Loucy (cell line): ENCODE measurements around the gene RPP25L.

Experiments used
- H2AFZ ChIP-seq: fragments of 200-600 bp; sonication (generic); 2 replicates; pipeline ENCODE4 v1.6.0; 2016; ENCODE audit warnings: antibody characterized with exemption, mild to moderate bottlenecking, low read length, moderate library complexity
- H3F3A ChIP-seq: fragments of 200-600 bp; 2 replicates; pipeline ENCODE4 v1.6.0; 2016; ENCODE audit warnings: antibody characterized with exemption, low read depth, mild to moderate bottlenecking
- H3K27me3 ChIP-seq: fragments of 200-600 bp; sonication (generic); 2 replicates; pipeline ENCODE4 v1.6.1; 2014; ENCODE audit warnings: low read length, mild to moderate bottlenecking; ENCODE audit not compliant: insufficient read depth, poor library complexity, severe bottlenecking
- H3K36me3 ChIP-seq: fragments of 200-600 bp; sonication (generic); 2 replicates; pipeline ENCODE4 v1.6.1; 2016; ENCODE audit warnings: low read length; ENCODE audit not compliant: insufficient read depth
- H3K4me1 ChIP-seq: fragments of 200-600 bp; sonication (generic); 2 replicates; pipeline ENCODE4 v1.5.1; 2014; ENCODE audit warnings: low read length, mild to moderate bottlenecking; ENCODE audit not compliant: insufficient read depth, poor library complexity, severe bottlenecking
- H3K4me2 ChIP-seq: fragments of 200-600 bp; sonication (generic); 2 replicates; pipeline ENCODE4 v1.6.0; 2014; ENCODE audit warnings: antibody characterized with exemption, low read length, low read depth, mild to moderate bottlenecking; ENCODE audit not compliant: poor library complexity, severe bottlenecking
- H3K4me3 ChIP-seq: fragments of 200-600 bp; sonication (generic); 2 replicates; pipeline ENCODE4 v1.5.1; 2014; ENCODE audit warnings: low read length, mild to moderate bottlenecking, mixed read lengths; ENCODE audit not compliant: poor library complexity, severe bottlenecking
- H3K79me2 ChIP-seq: fragments of 200-600 bp; sonication (generic); 2 replicates; pipeline ENCODE4 v1.6.1; 2014; ENCODE audit warnings: low read length; ENCODE audit not compliant: insufficient read depth
- H3K9ac ChIP-seq: fragments of 200-600 bp; sonication (generic); 2 replicates; pipeline ENCODE4 v1.6.0; 2014; ENCODE audit warnings: mild to moderate bottlenecking, low read depth, low read length, moderate library complexity; ENCODE audit not compliant: poor library complexity, severe bottlenecking
- H3K9me2 ChIP-seq: fragments of 200-600 bp; sonication (generic); replicated peaks from 2 replicates; pipeline ENCODE4 v1.6.1; 2016; ENCODE audit warnings: low read depth, low read length, mixed read lengths
- H3K9me3 ChIP-seq: fragments of 200-600 bp; sonication (generic); 2 replicates; pipeline ENCODE4 v1.6.1; 2014; ENCODE audit warnings: mild to moderate bottlenecking, antibody characterized with exemption, low read length, low read depth; ENCODE audit not compliant: insufficient read depth
- H4K20me1 ChIP-seq: fragments of 200-600 bp; sonication (generic); 2 replicates; pipeline ENCODE4 v1.6.0; 2014; ENCODE audit warnings: antibody characterized with exemption, low read length, mild to moderate bottlenecking; ENCODE audit not compliant: insufficient read depth, poor library complexity, severe bottlenecking
- CTCF ChIP-seq: fragments of 200-600 bp; sonication (generic); conservative IDR thresholded peaks from 2 replicates; pipeline ENCODE4 v1.5.1; 2014; ENCODE audit warnings: mild to moderate bottlenecking, antibody characterized with exemption, low read length
- EZH2phosphoT487 ChIP-seq: fragments of 200-600 bp; IDR thresholded peaks from 2 replicates; pipeline ENCODE4 v1.6.1; 2018; ENCODE audit warnings: antibody characterized with exemption, mild to moderate bottlenecking, moderate library complexity, borderline replicate concordance

The RPP25L gene

DNA sequence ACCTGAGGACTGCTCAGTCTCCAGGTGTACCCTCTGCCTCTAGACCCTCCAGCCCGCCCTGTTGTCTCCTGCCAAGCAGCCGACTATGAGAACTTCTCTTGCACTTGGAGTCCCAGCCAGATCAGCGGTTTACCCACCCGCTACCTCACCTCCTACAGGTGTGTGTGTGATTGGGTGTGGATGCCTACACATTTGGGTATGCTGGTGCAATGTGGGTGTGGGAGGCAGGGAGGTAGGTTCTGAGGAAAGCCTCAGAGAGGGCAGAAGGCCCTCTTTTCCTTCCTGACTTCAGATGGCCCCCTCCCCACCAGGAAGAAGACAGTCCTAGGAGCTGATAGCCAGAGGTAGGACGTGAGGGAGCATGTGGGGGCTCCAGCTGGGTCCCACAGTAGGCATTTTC, 45.1 kb upstream of the RPP25L start:
- Histone ChIP-seq H3K4me3 (no peak overlapping the region), H3K36me3 (no peaks in the 10 kb centered on the region), H4K20me1 (no peaks in the 10 kb centered on the region), H2AFZ (no peak overlapping the region), H3F3A (no peaks in the 10 kb centered on the region), H3K4me1 (no peaks in the 10 kb centered on the region), H3K27me3 (no peaks in the 10 kb centered on the region), H3K9me3 (no peaks in the 10 kb centered on the region), H3K4me2 (no peak overlapping the region), H3K9me2 (no peaks in the 10 kb centered on the region), H3K9ac (no peak overlapping the region), H3K79me2 (no peaks in the 10 kb centered on the region)
- TF ChIP-seq EZH2phosphoT487 (no peak), CTCF (no peak)

DNA sequence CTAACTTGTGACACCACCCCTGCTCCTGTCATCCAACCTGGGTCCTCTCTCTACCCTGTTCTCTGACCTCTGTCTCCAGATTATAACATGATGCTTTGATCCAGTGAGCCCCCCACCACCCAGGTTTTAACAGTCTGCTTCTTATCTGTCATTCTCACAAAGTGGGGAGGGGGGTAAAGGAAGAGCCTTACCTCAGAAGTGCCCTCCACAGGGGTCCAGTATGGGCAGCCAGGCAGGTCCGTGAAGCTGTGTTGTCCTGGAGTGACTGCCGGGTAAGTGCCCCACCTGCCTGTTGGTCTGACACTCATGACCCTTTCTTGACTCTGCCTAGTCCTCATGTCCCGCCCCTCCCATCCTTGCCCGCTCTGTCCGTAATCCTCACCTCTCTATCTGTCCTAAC, 43.5 kb upstream of the RPP25L start:
- H3K9me2 ChIP-seq, result no peaks in the 10 kb centered on the region
- no peak overlapping the region for H3K4me3 ChIP-seq
- TF ChIP-seq EZH2phosphoT487 (no peak), CTCF (no peak)
- H3K79me2 ChIP-seq, result no peaks in the 10 kb centered on the region
- no peaks in the 10 kb centered on the region for H3K9me3 ChIP-seq
- H3K9ac ChIP-seq, result no peak overlapping the region
- H3K27me3 ChIP-seq, result no peaks in the 10 kb centered on the region
- H4K20me1 ChIP-seq, result no peaks in the 10 kb centered on the region
- no peak overlapping the region for H2AFZ ChIP-seq
- H3F3A ChIP-seq, result no peaks in the 10 kb centered on the region
- no peaks in the 10 kb centered on the region for H3K4me1 ChIP-seq
- H3K36me3 ChIP-seq, result no peaks in the 10 kb centered on the region
- no peak overlapping the region for H3K4me2 ChIP-seq

GRCh38 chr9:34654323-34655051, 42.6 kb upstream of the RPP25L start:
- Histone ChIP-seq H3K36me3 (peaks cover 3% of the 10 kb centered on the region; the same call in 1 of the 2 replicates), H3K4me3 (no peak overlapping the region), H4K20me1 (no peaks in the 10 kb centered on the region), H3K9me3 (no peaks in the 10 kb centered on the region), H2AFZ (no peak overlapping the region), H3F3A (no peaks in the 10 kb centered on the region), H3K4me1 (no peaks in the 10 kb centered on the region), H3K27me3 (no peaks in the 10 kb centered on the region), H3K9ac (no peak overlapping the region), H3K4me2 (no peak overlapping the region), H3K9me2 (no peaks in the 10 kb centered on the region), H3K79me2 (no peaks in the 10 kb centered on the region)
- TF ChIP-seq CTCF (no peak), EZH2phosphoT487 (no peak)
